ENCODE results near the gene VSIG10.

- TF ChIP-seq, protein P1, sequence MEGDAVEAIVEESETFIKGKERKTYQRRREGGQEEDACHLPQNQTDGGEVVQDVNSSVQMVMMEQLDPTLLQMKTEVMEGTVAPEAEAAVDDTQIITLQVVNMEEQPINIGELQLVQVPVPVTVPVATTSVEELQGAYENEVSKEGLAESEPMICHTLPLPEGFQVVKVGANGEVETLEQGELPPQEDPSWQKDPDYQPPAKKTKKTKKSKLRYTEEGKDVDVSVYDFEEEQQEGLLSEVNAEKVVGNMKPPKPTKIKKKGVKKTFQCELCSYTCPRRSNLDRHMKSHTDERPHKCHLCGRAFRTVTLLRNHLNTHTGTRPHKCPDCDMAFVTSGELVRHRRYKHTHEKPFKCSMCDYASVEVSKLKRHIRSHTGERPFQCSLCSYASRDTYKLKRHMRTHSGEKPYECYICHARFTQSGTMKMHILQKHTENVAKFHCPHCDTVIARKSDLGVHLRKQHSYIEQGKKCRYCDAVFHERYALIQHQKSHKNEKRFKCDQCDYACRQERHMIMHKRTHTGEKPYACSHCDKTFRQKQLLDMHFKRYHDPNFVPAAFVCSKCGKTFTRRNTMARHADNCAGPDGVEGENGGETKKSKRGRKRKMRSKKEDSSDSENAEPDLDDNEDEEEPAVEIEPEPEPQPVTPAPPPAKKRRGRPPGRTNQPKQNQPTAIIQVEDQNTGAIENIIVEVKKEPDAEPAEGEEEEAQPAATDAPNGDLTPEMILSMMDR (IDR thresholded peaks at IDR 0.05): peak; percentile 51 to 64 (median 56)
- no peak for TF ChIP-seq POLR2A (IDR thresholded peaks at IDR 0.05)
- no peak for TF ChIP-seq POLR2AphosphoS5 (IDR thresholded peaks at IDR 0.05)
- no peak for TF ChIP-seq EP300 (IDR thresholded peaks at IDR 0.05; ENCODE audit: low read depth)
Observed at GRCh38 chr12:118055144-118055557, 48.7 kb downstream of the VSIG10 start.
